Measurements from ENCODE around the gene TCEAL8.
"Not testable (repeated sequence)": the region's sequence is repeated elsewhere in the genome, so short reads cannot be mapped to it uniquely, and the experiment has no call there.

The TCEAL8 gene, protein sequence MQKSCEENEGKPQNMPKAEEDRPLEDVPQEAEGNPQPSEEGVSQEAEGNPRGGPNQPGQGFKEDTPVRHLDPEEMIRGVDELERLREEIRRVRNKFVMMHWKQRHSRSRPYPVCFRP

DNA sequence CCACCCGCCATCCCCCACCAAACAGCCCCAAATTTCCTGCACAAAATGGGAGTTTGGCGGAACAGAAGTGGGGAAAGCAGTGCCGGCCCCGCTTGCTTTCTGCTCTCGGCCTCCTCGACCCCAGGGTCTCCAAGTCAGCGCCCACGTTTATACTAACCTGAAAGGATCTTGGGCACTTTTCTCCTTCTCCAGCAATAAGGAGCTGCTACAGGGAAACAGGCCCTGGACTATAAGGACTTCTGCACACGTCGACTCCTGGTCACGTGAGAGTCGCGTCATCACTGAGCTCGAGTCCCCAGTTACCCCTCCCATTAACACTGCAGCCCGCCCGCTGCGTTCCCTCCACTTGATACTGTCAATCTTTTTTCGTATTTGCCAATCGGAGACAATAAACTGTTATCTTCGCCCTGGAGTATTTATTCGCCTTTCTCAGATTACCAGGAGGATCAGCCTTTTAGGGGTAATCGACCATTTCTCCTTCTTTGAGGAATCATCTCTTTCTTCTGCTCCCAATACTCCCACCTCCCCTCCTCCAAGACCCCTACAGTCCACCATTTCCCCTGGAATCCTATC, at the start of gene TCEAL8:
TCEAL8 (minus strand) TSS at position 235 of the 573 bp plus-strand sequence. CDS start 1,176 bp downstream, outside the sequence.
- peak; percentile 51 for DNase-seq

GRCh38 chrX:103304705-103305104, 49.8 kb upstream of the TCEAL8 start:
- DNase-seq = no peak

DNA sequence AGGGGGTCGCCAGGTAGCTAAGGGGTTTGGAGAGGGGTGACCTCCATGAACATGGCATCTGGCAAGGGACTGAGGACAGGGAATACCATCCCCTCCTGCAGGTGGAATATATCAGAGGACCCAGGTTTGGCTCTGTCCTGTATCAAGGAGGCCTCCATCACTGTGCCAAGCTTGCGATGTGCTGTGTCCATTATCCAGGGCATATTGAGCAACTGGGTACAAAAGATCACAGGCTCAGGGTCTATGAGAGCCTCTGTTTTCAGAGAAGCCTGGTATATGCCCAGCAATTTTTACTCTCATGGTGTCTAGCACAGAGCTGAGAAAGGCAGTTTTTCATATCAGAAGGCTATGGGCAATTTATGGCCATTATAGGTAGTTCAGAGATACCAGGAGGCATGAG, 38.2 kb upstream of the TCEAL8 start:
- no peak for DNase-seq

DNA sequence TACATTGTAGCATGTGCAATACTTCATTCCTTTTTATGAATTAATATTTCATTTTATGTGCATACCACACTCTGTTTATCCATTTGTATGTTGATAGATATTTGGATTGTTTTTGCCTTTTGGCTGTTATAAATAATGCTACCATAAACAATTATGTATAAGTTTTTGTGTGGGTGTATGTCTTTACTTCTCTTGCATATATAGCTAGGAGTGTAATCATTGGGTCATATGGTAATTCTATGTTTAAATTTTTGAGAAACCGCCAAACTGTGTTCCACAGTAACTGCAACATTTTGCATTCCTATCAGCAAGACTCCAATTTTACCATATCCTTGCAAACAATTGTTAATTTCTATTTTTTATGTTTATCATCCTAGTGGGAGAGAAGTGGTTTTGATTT, 24.7 kb upstream of the TCEAL8 start:
- no peak for DNase-seq

DNA sequence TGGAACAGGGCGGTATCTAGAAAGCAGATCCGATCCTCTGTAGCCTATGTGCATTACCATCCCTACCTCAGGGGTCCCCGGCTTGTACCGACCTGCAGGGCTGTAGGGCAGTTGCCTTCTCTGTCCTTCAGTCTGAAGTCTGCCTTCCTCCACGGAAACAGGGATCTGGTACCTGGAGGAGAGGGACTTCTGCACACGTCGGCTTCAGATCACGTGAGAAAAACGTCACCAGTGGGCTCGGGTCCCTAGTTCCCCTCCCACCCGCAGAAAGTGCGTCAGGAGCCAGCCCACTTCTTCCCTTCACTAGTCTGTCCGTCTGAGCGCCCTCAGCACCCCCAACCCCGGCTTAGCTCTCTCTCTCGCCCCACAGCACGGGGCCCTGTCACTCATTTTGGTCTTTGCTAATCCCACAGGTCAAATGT, 21.6 kb upstream of the TCEAL8 start, which contains the start of gene TCEAL5:
TCEAL5 (minus strand) TSS at position 170 of the 422 bp plus-strand sequence. CDS start 2,187 bp downstream, outside the sequence.
- no peak for DNase-seq

DNA sequence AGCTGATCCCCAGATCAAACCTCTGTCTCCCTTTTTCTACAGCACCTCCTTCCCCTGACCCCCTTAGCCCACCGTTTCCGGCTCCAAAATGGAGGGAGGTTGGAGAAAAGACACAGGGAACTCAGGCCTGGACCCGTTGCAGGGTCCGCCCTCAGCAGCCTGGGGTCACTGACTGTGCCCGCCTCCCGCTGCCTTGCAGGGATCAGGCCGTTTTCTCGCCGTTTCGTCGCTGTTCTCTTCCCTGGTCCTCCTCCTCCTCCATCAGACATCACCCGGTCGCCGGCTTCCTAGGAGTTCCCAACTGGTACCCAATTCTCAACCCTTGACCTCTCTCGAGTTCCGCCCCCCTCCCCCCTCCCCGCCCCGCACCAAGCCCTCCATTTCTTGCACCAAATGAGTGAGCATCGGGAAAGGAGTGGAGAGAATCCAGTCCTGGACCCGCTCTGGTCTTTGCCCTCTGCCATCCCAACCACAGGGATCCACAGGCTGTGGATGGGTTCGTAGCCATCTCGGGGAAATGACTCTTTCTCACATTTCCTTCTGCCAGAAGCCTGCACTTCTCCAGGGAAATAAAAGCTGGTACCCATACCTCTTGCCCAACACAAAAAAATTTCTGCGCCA, 21.1 kb upstream of the TCEAL8 start:
- DNase-seq = no peak

DNA sequence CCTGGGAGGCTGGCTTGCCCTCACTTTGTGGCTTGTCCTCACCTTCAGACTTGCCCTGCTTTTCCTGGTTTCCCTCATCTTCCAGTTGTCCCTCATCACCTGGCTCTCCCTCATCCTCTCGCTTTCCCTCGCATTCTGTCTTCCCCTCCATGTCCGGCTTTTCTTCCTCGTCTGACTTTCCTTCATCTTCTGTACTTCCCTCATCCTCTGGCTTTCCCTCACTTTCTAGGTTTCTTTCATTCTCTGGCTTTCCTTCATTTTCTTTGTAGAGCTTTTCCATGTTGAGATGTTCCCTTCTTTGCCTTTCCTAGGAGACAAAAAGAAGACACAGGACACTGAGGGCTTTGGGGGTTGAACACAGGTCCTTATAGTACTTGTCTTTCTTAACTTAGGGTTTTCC, 19.3 kb upstream of the TCEAL8 start:
- DNase-seq = no peak

DNA sequence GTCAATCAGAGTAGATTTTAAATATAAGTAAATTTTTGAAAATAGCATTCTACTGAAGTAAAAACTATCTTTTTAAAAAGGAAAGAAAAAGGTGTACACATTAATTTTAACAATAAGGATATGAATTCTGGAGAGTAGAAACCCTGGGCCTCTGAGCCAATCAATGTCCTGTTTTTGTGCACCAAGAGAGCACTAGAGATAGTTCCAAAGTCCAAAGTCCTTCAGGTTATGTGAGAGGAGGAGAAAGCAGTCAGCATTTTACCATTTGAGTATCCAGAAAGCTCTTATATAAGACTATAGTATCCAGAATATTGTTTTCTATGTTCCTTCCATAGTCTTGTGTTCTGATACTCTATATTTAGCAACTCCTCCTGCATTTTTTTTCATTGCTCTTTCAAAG, 3.3 kb upstream of the TCEAL8 start:
- DNase-seq = no peak

DNA sequence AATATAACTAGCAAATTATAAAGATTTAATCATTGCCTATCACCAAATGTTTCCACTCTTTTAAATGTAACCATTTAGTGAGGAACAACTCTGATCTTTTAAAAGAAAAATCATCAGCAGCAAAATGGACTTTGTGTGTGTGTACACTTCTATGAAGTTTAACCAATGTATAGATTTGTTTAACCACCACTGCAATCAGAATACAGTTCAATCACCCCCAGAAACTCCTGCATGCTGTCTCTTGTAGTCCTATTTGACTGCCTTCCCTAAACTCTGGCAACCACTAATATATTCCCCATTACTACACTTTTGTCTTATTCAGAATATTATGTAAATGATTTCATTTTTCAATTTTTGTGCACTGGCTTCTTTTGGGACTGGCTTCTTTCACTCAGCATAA, 1.7 kb upstream of the TCEAL8 start:
- DNase-seq = no peak

- peak; percentile 33 for DNase-seq
These were observed 657 bp downstream of the TCEAL8 start for GRCh38 chrX:103254171-103254824.

DNA sequence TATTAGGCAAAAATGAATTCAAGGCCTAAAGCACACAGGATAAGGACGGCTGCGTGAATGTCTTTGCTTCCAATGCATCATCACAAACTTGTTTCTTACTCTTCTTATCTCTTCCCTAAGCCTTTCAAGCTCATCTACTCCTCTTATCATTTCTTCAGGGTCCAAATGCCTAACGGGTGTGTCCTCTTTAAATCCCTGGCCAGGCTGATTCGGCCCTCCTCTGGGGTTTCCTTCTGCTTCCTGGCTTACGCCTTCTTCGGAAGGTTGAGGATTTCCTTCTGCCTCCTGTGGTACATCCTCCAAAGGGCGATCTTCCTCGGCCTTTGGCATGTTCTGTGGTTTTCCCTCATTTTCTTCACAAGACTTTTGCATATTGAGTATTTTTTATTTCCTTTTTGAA, 1.3 kb downstream of the TCEAL8 start:
- DNase-seq = no peak

DNA sequence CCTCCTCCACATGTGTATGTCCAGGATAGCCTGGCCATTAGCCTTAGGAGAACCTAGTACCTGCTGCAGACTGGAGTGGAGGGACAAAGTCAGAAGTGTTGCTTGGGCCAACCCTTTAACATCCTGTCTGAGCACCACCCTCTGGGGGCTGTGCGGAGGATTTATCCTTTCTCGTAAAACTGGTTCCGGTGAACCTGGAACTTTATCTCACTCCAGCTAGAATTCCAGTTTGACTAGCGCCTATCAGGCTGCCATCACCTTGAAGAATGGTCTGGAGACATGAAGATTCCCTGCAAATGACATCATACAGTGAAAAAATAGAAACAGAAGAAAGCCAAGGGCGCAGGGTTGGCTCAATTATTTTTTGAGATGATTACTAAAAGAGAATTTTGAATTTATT, 4.0 kb downstream of the TCEAL8 start:
- DNase-seq = no peak

- DNase-seq = no peak
These were observed 5.2 kb downstream of the TCEAL8 start for GRCh38 chrX:103249805-103250204.

GRCh38 chrX:103248553-103248952, 6.4 kb downstream of the TCEAL8 start:
- no peak for DNase-seq

DNA sequence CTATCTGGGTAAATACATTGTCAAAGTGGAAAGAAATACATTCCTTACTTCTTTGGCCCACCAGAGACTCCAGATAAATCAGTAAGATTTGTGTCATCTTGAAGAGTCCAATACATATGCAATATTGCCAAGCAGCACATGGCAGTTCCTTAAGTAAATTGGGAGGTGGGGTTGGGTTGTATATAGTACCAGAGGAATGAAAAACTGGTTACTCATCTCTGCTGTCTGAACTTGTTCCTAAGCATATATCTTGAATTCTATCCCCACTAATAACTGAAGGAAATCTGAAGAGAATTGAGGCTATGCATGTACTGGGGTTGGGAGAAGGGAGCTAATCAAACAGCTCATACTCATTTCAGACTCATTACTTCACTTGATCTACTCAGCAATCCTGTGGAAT, 14.8 kb downstream of the TCEAL8 start:
- DNase-seq = no peak

GRCh38 chrX:103236296-103236695, 18.7 kb downstream of the TCEAL8 start:
- no peak for DNase-seq

DNA sequence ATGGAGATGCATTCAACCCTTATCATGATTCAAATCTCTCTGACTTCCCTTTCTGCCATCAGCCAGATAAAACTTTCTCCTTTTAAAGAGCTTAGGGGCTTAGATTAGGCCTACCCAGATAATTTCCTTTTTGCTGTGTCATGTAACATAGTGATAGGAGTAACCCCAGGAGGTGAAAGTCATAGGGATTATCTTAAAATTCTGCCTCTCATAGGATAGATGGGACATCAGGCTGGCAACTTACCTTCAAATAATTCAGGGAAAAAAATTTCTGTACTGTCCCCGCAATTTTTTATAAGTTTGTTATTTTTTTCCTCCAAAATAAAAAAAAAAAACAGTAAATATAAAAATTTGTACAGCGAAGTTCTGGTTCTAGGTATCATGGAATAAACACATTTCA, 19.3 kb downstream of the TCEAL8 start:
- peak; percentile 0 for DNase-seq

DNA sequence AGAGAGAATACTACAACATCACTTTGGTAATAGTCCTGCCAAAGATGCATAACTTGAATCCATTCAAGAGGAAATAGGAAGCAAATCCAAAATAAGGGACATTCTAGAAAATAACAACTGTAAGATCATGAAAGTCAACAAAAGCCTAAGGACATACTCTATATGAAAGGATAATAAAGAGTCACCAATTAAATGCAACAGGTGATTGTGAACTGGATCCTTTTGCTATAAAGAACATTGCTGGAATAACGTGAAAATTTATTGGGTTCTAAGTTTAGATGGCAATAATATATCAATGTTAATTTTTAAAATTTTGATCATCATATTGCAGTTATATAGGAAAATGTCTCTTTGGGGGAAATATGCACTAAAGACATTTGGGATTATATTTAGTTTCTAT, 20.1 kb downstream of the TCEAL8 start:
- DNase-seq = no peak

- DNase-seq = no peak
These were observed 21.7 kb downstream of the TCEAL8 start for GRCh38 chrX:103233263-103233662.

DNA sequence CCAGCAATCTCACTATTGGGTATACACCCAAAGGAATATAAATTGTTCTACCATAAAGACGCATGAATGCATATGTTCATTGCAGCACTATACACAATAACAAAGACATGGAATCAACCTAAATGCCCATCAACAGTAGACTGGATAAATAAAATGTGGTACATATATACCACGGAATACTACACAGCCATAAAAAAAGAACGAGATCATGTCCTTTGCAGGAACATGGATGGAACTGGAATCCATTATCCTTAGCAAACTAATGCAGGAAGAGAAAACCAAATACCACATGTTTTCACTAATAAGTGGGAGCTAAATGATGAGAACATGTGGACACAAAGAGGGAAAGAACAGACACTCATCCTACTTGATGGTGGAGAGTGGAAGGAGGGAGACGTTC, 29.0 kb downstream of the TCEAL8 start:
- DNase-seq = not testable (repeated sequence)

DNA sequence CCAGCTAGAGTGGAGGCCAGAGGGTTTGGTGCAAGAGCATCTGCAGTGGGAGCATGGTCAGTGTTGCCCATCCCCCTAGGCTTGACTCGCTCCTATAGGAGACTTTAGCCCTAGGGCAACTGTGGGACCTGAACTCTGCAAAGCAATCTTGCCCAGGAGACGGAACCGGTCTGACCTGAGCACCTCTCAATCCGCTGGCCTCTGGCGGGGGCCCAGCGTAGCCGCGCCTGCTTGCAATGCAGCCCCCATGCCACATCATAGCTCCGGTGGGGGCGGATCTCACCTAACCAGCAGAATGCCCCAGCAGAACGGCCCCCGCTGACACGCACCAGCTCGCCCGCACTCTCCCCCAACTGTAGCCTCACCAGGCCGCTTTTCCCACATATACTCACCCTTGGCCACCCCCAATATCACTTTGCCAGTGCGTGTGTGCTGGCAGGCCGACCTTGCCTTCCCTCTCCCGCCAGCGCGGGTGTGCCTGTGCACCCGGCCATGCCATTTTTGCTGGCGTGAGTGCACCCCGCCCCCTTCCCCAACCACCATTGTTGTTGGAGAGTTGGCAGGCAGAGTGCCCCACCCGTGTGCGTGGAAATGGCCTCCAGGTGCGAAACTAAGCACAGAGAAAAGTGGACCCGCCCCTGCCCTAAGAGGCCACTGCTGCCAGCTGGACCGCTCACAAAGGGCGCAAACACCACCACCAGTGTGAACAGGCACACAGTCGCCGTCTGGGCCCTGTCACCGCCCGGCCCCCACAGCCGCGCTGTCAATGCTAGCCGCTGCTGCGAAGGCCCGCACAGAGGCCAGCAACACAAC, 34.2 kb downstream of the TCEAL8 start:
- DNase-seq = no peak

GRCh38 chrX:103215425-103215991, 39.4 kb downstream of the TCEAL8 start:
- peak; percentile 37 for DNase-seq

GRCh38 chrX:103214870-103215424, 40.0 kb downstream of the TCEAL8 start, which contains the start of gene BEX4:
Gene BEX4 (plus strand): TSS chrX:103215108. CDS start chrX:103216154, 1,046 bp downstream.
- DNase-seq = peak; percentile 71

Measured in GDM1 (cell line).